ENCODE measurements around the gene LMF2. TPM values are rescaled to one million over a fixed set of nuclear protein-coding genes. Genes with fewer than 3 reads are reported as not detected.

LMF2 gene
- total RNA-seq, 1 experiment from 2014 or later, result 42.4 TPM

DNA sequence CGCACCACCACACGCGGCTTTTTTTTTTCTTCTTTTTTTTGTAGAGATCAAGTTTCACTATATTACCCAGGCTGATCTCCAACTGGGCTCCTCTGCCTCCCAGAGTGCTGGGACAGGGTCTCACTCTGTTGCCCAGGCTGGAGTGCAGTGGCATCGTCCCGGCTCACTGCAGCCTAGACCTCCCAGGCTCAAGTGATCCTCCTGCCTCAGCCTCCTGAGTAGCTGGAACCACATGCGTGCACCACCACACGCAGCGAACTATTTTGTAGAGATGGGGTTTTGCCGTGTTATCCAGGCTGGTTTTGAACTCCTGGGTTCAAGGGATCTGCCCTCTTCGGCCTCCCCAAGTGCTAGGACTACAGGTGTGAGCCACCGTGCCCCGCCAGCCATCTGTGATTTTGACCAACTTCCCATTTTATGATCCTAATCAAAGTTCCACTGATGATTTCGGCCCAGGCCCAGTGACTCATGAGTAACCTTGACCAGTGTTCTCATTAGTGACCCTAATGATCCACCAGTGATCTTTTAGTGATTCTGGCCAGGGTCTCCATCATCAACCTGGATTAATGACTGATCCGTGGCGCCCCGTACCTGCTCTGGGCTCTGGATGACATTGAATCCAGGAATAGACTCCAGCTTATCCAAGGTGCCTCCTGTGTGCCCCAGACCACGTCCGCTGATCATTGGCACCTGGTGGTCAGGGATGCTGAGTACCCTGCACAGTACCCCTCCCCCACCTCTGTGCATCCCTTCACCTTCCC, 20.6 kb upstream of the LMF2 start:
- Histone ChIP-seq H3K4me2 (ENCODE audit: low read length) (no peak overlapping the region), H3F3A (ENCODE audit: low read length, unreplicated experiment) (no peaks in the 10 kb centered on the region), H3K36me3 (ENCODE audit: low read depth, low read length) (no peaks in the 10 kb centered on the region), H3K9ac (ENCODE audit: low read length) (no peak overlapping the region), H3K27ac (ENCODE audit: low read length) (no peak overlapping the region), H3K79me2 (ENCODE audit: low read length) (peaks cover 25% of the 10 kb centered on the region), H3K9me2 (replicated peaks; ENCODE audit: low read length) (no peaks in the 10 kb centered on the region), H4K20me1 (ENCODE audit: low read length) (no peaks in the 10 kb centered on the region; the same call in 1 of the 2 replicates), H3K4me1 (ENCODE audit: insufficient read depth, low read length) (peaks cover 19% of the 10 kb centered on the region; the same call in 1 of the 2 replicates), H2AFZ (ENCODE audit: low read length) (no peak overlapping the region), H3K27me3 (ENCODE audit: low read length) (no peaks in the 10 kb centered on the region), H3K4me3 (ENCODE audit: low read length) (no peak overlapping the region), H3K9me3 (ENCODE audit: low read length) (no peaks in the 10 kb centered on the region)
- POLR2A ChIA-PET (ENCODE audit: unreplicated experiment), result no interaction called here
- DNase-seq (no peak), ATAC-seq (no peak)
- intact Hi-C loops (cut with micrococcal nuclease), result loop anchor here (5.0 kb wide), 2 partner anchors 34 to 94 kb away; partner anchors contain the start of gene SYCE3
- CTCF ChIA-PET, result no interaction called here
- TF ChIP-seq, protein P1, sequence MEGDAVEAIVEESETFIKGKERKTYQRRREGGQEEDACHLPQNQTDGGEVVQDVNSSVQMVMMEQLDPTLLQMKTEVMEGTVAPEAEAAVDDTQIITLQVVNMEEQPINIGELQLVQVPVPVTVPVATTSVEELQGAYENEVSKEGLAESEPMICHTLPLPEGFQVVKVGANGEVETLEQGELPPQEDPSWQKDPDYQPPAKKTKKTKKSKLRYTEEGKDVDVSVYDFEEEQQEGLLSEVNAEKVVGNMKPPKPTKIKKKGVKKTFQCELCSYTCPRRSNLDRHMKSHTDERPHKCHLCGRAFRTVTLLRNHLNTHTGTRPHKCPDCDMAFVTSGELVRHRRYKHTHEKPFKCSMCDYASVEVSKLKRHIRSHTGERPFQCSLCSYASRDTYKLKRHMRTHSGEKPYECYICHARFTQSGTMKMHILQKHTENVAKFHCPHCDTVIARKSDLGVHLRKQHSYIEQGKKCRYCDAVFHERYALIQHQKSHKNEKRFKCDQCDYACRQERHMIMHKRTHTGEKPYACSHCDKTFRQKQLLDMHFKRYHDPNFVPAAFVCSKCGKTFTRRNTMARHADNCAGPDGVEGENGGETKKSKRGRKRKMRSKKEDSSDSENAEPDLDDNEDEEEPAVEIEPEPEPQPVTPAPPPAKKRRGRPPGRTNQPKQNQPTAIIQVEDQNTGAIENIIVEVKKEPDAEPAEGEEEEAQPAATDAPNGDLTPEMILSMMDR (conservative IDR thresholded peaks at IDR 0.05; ENCODE audit: low read depth, low read length), result no peak
- TF ChIP-seq EZH2 (IDR thresholded peaks at IDR 0.05; ENCODE audit: low read length, unreplicated experiment) (no peak), EZH2phosphoT487 (IDR thresholded peaks at IDR 0.05; ENCODE audit: borderline replicate concordance, low read length) (no peak)
- no TSS peak for BruUV-seq (replicated peaks)

DNA sequence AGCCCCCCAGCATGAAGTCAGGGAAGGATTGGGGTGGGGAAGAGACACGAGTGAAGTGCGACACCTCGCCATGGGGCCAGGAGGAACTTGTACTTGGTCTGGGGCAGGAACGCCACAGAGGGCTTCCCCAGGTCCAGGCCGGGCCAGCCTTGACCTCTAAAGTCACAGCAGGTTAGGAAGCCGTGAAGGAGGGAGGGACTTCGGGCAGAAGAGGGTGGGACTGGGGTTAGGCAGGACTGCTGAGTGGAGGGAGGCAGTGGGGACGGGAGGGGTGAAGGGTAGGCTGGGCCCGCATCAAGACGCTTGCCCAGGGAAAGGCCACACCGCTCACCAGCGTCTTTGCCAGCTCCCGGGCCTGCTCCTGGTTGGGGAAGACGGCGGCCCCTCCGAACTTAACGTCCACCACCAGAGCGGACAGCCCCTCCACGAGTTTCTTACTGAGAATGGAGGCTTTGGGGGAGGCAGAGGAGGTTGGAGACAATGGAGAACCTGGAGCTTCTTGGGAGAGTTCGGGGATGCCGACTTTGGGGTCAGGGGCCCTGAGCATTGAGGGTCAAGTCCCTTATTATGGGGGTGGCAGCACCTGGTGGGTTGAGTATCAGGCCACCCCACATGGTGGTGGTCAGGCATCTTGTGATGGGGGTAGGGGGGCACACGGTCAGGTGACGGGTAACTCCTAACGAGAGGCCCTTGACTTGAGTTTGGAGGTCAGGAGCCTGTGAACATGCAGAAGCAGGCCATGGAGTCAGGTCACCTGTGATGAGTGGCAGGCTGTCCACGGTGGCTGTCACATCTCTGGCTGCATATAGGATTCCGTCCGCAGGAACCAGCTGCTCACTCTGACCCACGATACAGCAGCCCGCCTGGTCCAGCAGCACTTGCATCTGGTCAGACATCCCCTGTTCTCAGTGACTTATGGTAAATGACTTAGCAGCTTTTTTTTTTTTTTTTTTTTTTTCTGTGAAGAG, 19.6 kb upstream of the LMF2 start:
- peak overlapping the region; percentile 78 for H3K27ac ChIP-seq (ENCODE audit: low read length)
- no peaks in the 10 kb centered on the region for H3K27me3 ChIP-seq (ENCODE audit: low read length)
- H3K79me2 ChIP-seq (ENCODE audit: low read length), result peaks cover 25% of the 10 kb centered on the region
- H3K9me3 ChIP-seq (ENCODE audit: low read length), result no peaks in the 10 kb centered on the region
- H3K4me3 ChIP-seq (ENCODE audit: low read length), result peak overlapping the region; percentile 81
- H3K9ac ChIP-seq (ENCODE audit: low read length), result peak overlapping the region; percentile 94
- H3K4me1 ChIP-seq (ENCODE audit: insufficient read depth, low read length), result peaks cover 19% of the 10 kb centered on the region; the same call in 1 of the 2 replicates
- no TSS peak for BruUV-seq (replicated peaks)
- peak overlapping the region; percentile 75 for H2AFZ ChIP-seq (ENCODE audit: low read length)
- no peaks in the 10 kb centered on the region; the same call in 1 of the 2 replicates for H4K20me1 ChIP-seq (ENCODE audit: low read length)
- no peaks in the 10 kb centered on the region for H3F3A ChIP-seq (ENCODE audit: low read length, unreplicated experiment)
- peak overlapping the region; percentile 98 for H3K4me2 ChIP-seq (ENCODE audit: low read length)
- ChIA-PET CTCF (interaction anchor here (0.6 kb wide), 2 partner anchors 9 to 290 kb away, joined by 6 to 12 read pairs; no protein-coding TSS in a partner anchor), POLR2A (ENCODE audit: unreplicated experiment) (no interaction called here)
- ATAC-seq (peak; percentile 9), DNase-seq (peak; percentile 37)
- H3K9me2 ChIP-seq (replicated peaks; ENCODE audit: low read length), result no peaks in the 10 kb centered on the region
- H3K36me3 ChIP-seq (ENCODE audit: low read depth, low read length), result no peaks in the 10 kb centered on the region
- TF ChIP-seq EZH2phosphoT487 (IDR thresholded peaks at IDR 0.05; ENCODE audit: borderline replicate concordance, low read length) (no peak), EZH2 (IDR thresholded peaks at IDR 0.05; ENCODE audit: low read length, unreplicated experiment) (no peak)
- TF ChIP-seq, protein P1 (conservative IDR thresholded peaks at IDR 0.05; ENCODE audit: low read depth, low read length), result no peak
- intact Hi-C loops (cut with micrococcal nuclease), result loop anchor here (5.0 kb wide), 2 partner anchors 35 to 95 kb away; partner anchors contain the start of gene SYCE3
